Mammary epithelial cell (primary cell): ENCODE measurements around the gene CCDC112.

Experiments
- EZH2 ChIP-seq: IDR thresholded peaks from 2 replicates; pipeline ENCODE4 v1.6.1; 2012; ENCODE audit warnings: low read length, inconsistent platforms, borderline replicate concordance
- TF ChIP-seq, protein P1 (sequence below), 2 donors: IDR thresholded peaks in 1 of 2; conservative IDR thresholded peaks in 1 of 2; 2 replicates each; pipeline ENCODE4 v1.5.1; 2011 to 2012; ENCODE audit warnings: inconsistent platforms in 2 of 2, low read length in 2 of 2, mild to moderate bottlenecking in 2 of 2, control low read depth in 1 of 2, low read depth in 1 of 2; ENCODE audit not compliant: insufficient read depth in 1 of 2; ENCODE audit errors: extremely low read depth in 1 of 2

DNA sequence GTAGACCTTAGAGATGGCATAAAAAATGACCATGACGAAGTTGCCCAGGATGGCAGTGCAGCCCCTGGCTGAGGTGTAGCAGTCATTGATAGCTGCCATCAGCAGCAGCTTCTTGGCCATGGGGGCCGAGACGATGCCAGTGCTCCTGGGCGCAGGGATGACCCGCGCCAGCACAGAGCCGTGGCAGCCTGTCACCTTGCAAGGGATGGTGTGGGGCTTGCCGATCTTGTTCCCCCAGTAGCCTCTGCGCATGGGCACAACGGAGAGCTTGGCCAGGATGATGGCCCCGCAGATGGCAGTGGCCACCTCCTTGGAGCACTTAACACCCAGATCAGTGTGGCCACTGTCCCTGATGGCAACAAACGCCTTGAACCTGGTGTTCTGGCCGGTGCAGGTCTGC, 31.7 kb downstream of the CCDC112 start:
- TF ChIP-seq, protein P1, sequence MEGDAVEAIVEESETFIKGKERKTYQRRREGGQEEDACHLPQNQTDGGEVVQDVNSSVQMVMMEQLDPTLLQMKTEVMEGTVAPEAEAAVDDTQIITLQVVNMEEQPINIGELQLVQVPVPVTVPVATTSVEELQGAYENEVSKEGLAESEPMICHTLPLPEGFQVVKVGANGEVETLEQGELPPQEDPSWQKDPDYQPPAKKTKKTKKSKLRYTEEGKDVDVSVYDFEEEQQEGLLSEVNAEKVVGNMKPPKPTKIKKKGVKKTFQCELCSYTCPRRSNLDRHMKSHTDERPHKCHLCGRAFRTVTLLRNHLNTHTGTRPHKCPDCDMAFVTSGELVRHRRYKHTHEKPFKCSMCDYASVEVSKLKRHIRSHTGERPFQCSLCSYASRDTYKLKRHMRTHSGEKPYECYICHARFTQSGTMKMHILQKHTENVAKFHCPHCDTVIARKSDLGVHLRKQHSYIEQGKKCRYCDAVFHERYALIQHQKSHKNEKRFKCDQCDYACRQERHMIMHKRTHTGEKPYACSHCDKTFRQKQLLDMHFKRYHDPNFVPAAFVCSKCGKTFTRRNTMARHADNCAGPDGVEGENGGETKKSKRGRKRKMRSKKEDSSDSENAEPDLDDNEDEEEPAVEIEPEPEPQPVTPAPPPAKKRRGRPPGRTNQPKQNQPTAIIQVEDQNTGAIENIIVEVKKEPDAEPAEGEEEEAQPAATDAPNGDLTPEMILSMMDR (conservative IDR thresholded peaks at IDR 0.05 in 1 of 2, IDR thresholded peaks at IDR 0.05 in 1 of 2; ENCODE audit: extremely low read depth in 1 of 2, insufficient read depth in 1 of 2, low read depth in 1 of 2, low read length in 2 of 2), result no peak
- TF ChIP-seq EZH2, result no peak
